IMR-90 (cell line): ENCODE results near the gene GRM4. TPM values are rescaled to one million over a fixed set of nuclear protein-coding genes. Genes with fewer than 3 reads are reported as not detected.

Source experiments
- ATAC-seq: fragments of 200-7000 bp; cut with Tn5 transposase; 2 replicates; pipeline ENCODE4 v1.9.1; 2020; ENCODE audit warnings: low read depth, mild to moderate bottlenecking, moderate library complexity
- BruUV-seq: library from RNA; stranded (reverse); fragments of 400-500 nt; replicated peaks from 2 replicates; lab custom pipeline; 2021; lab: Mats Ljungman, UMichigan
- CTCF ChIA-PET: fragments of 300-600 bp; formaldehyde crosslinking; extraction: SDS; loops from one replicate; lab custom pipeline; 2021; ENCODE audit warnings: antibody characterized with exemption; lab: Yijun Ruan, JAX
- POLR2A ChIA-PET: fragments of 300-600 bp; sonication (Branson Sonifier 250); formaldehyde crosslinking; loops from one replicate; lab custom pipeline; 2022; ENCODE audit warnings: antibody characterized with exemption; ENCODE audit not compliant: unreplicated experiment; lab: Charles Lee
- DNase-seq: peaks from one replicate; pipeline ENCODE4 v3.0.0; 2013
- H2AFZ ChIP-seq: replicated peaks from 2 replicates; pipeline ENCODE3; 2013; ENCODE audit warnings: low read length, mild to moderate bottlenecking; ENCODE audit not compliant: poor library complexity
- H2AK5ac ChIP-seq: 2 replicates; pipeline ENCODE4 v1.6.1; 2013; ENCODE audit warnings: low read depth, low read length, inconsistent platforms
- H2AK9ac ChIP-seq: replicated peaks from 2 replicates; pipeline ENCODE3; 2013; ENCODE audit warnings: mild to moderate bottlenecking, low read depth, low read length, moderate library complexity; ENCODE audit not compliant: poor library complexity
- H2BK120ac ChIP-seq: 2 replicates; pipeline ENCODE4 v1.6.1; 2013; ENCODE audit warnings: low read depth, low read length, inconsistent platforms
- H2BK15ac ChIP-seq: 3 replicates; pipeline ENCODE4 v1.6.1; 2013; ENCODE audit warnings: low read depth, low read length, inconsistent platforms
- H2BK20ac ChIP-seq: 2 replicates; pipeline ENCODE4 v1.6.1; 2013; ENCODE audit warnings: low read depth, mild to moderate bottlenecking, inconsistent platforms, low read length, moderate library complexity
- H2BK5ac ChIP-seq: 2 replicates; pipeline ENCODE4 v1.6.1; 2013; ENCODE audit warnings: mild to moderate bottlenecking, low read depth, low read length, inconsistent platforms; ENCODE audit not compliant: poor library complexity, severe bottlenecking
- H3K14ac ChIP-seq: replicated peaks from 2 replicates; pipeline ENCODE4 v1.6.1; 2013; ENCODE audit warnings: low read depth, low read length, inconsistent platforms
- H3K18ac ChIP-seq: 2 replicates; pipeline ENCODE4 v1.6.1; 2013; ENCODE audit warnings: low read depth, low read length, control low read depth
- H3K23ac ChIP-seq: 2 replicates; pipeline ENCODE4 v1.6.1; 2013; ENCODE audit warnings: low read depth, low read length, inconsistent platforms
- H3K27ac ChIP-seq: 2 replicates; pipeline ENCODE4 v1.5.1; 2013; ENCODE audit warnings: mild to moderate bottlenecking, control low read depth, low read length; ENCODE audit not compliant: insufficient read depth
- H3K27me3 ChIP-seq: 2 replicates; pipeline ENCODE4 v1.6.1; 2013; ENCODE audit warnings: low read length; ENCODE audit not compliant: control insufficient read depth, insufficient read depth
- H3K36me3 ChIP-seq: 2 replicates; pipeline ENCODE4 v1.6.1; 2013; ENCODE audit warnings: low read length, mixed read lengths; ENCODE audit not compliant: control insufficient read depth, insufficient read depth
- H3K4ac ChIP-seq: 2 replicates; pipeline ENCODE4 v1.6.1; 2013; ENCODE audit warnings: low read depth, low read length, inconsistent platforms
- H3K4me1 ChIP-seq: 2 replicates; pipeline ENCODE4 v1.6.1; 2013; ENCODE audit warnings: low read length, mixed read lengths; ENCODE audit not compliant: control insufficient read depth, insufficient read depth
- H3K4me2 ChIP-seq: 2 replicates; pipeline ENCODE4 v1.6.1; 2013; ENCODE audit warnings: low read depth, mild to moderate bottlenecking, control low read depth, low read length, moderate library complexity
- H3K4me3 ChIP-seq: 2 replicates; pipeline ENCODE4 v1.5.1; 2013; ENCODE audit warnings: low read depth, mild to moderate bottlenecking, control low read depth, low read length, moderate library complexity; ENCODE audit not compliant: insufficient read depth
- H3K56ac ChIP-seq: 2 replicates; pipeline ENCODE4 v1.6.1; 2013; ENCODE audit warnings: low read length, inconsistent platforms; ENCODE audit not compliant: insufficient read depth; ENCODE audit errors: extremely low read depth
- H3K79me1 ChIP-seq, 2 experiments: 2 replicates each; pipeline ENCODE4 v1.6.1; 2013; ENCODE audit warnings: low read length in 2 of 2, inconsistent platforms in 1 of 2, low read depth in 1 of 2
- H3K9ac ChIP-seq: 2 replicates; pipeline ENCODE4 v1.6.1; 2013; ENCODE audit warnings: low read depth, low read length, control low read depth
- H3K9me1 ChIP-seq: 2 replicates; pipeline ENCODE4 v1.6.1; 2013; ENCODE audit warnings: low read length, inconsistent platforms; ENCODE audit not compliant: insufficient read depth
- H3K9me3 ChIP-seq: 2 replicates; pipeline ENCODE4 v1.6.1; 2013; ENCODE audit warnings: low read length; ENCODE audit not compliant: control insufficient read depth, insufficient read depth
- H4K20me1 ChIP-seq: 2 replicates; pipeline ENCODE4 v1.6.1; 2013; ENCODE audit warnings: low read length, inconsistent platforms; ENCODE audit not compliant: insufficient read depth
- H4K5ac ChIP-seq: 2 replicates; pipeline ENCODE4 v1.6.1; 2013; ENCODE audit warnings: mild to moderate bottlenecking, low read depth, low read length, control low read depth
- H4K8ac ChIP-seq, 2 experiments: 2 replicates each; pipeline ENCODE4 v1.6.1; 2013; ENCODE audit warnings: low read depth in 2 of 2, low read length in 2 of 2, control low read depth in 1 of 2, inconsistent platforms in 1 of 2
- H4K91ac ChIP-seq: 2 replicates; pipeline ENCODE4 v1.6.1; 2013; ENCODE audit warnings: low read depth, low read length, inconsistent platforms; ENCODE audit not compliant: insufficient read depth
- BHLHE40 ChIP-seq: fragments of 150-350 bp; IDR thresholded peaks from 2 replicates; pipeline ENCODE4 v1.6.1; 2016; ENCODE audit warnings: mild to moderate bottlenecking, low read depth, low read length
- CEBPB ChIP-seq: IDR thresholded peaks from 2 replicates; pipeline ENCODE4 v1.6.1; 2012; ENCODE audit warnings: low read depth, low read length, improper control_type of control experiment
- CTCF ChIP-seq: conservative IDR thresholded peaks from 2 replicates; pipeline ENCODE4 v1.5.1; 2012; ENCODE audit warnings: mild to moderate bottlenecking, low read depth, low read length, improper control_type of control experiment
- ELK1 ChIP-seq: fragments of 150-350 bp; IDR thresholded peaks from 2 replicates; pipeline ENCODE4 v1.6.1; 2016; ENCODE audit warnings: low read depth, mild to moderate bottlenecking, low read length, moderate library complexity, borderline replicate concordance
- FOS ChIP-seq: fragments of 150-350 bp; IDR thresholded peaks from 2 replicates; pipeline ENCODE4 v1.6.1; 2016; ENCODE audit warnings: low read depth, low read length
- MAFK ChIP-seq: IDR thresholded peaks from 2 replicates; pipeline ENCODE4 v1.6.1; 2012; ENCODE audit warnings: low read depth, low read length, improper control_type of control experiment
- MAZ ChIP-seq: IDR thresholded peaks from 2 replicates; pipeline ENCODE4 v1.6.1; 2012; ENCODE audit warnings: low read depth, mild to moderate bottlenecking, low read length, improper control_type of control experiment, moderate library complexity, borderline replicate concordance
- MXI1 ChIP-seq: IDR thresholded peaks from 2 replicates; pipeline ENCODE4 v1.6.1; 2012; ENCODE audit warnings: low read depth, mild to moderate bottlenecking, low read length, moderate library complexity, borderline replicate concordance
- NFE2L2 ChIP-seq: fragments of 150-350 bp; IDR thresholded peaks from 2 replicates; pipeline ENCODE4 v1.6.1; 2016; ENCODE audit warnings: low read depth, mild to moderate bottlenecking, low read length
- POLR2A ChIP-seq: IDR thresholded peaks from 2 replicates; pipeline ENCODE4 v1.6.1; 2012; ENCODE audit warnings: mild to moderate bottlenecking, low read depth, low read length
- RAD21 ChIP-seq: IDR thresholded peaks from 2 replicates; pipeline ENCODE4 v1.6.1; 2012; ENCODE audit warnings: low read length, improper control_type of control experiment
- RCOR1 ChIP-seq: IDR thresholded peaks from 2 replicates; pipeline ENCODE4 v1.6.1; 2012; ENCODE audit warnings: mild to moderate bottlenecking, low read length, improper control_type of control experiment; ENCODE audit not compliant: insufficient replicate concordance
- RFX5 ChIP-seq: IDR thresholded peaks from 2 replicates; pipeline ENCODE4 v1.8.0; 2012; ENCODE audit warnings: low read depth, mild to moderate bottlenecking, low read length, moderate library complexity
- SMC3 ChIP-seq: fragments of 150-350 bp; IDR thresholded peaks from 2 replicates; pipeline ENCODE4 v1.6.1; 2016; ENCODE audit warnings: low read depth, mild to moderate bottlenecking, antibody characterized with exemption, low read length, moderate library complexity
- WGBS, 2 experiments: methylation state at CpG; one replicate each; pipeline versions ENCODE4 v1.1.5 to v1.1.7; 2013; ENCODE audit warnings: missing lambda C conversion rate in 2 of 2; ENCODE audit not compliant: insufficient read length in 1 of 2; ENCODE audit errors: extremely low coverage in 2 of 2; 5-methylcytosine and 5-hydroxymethylcytosine counted together
- dilution Hi-C: fragments of 300-500 bp; cut with HindIII; formaldehyde crosslinking; loops from one replicate; pipeline ENCODE4 v1.14.3; 2018; ENCODE audit warnings: low sequenced_read_pairs; ENCODE audit not compliant: unreplicated experiment
- in situ Hi-C: fragments of 300-500 bp; cut with MboI; formaldehyde crosslinking; loops from 3 replicates; pipeline ENCODE4 v1.14.3; 2019; ENCODE audit warnings: low sequenced_read_pairs, inconsistent platforms, mixed read lengths
- intact Hi-C: fragments of 100-400 bp; cut with micrococcal nuclease; formaldehyde crosslinking; loops from 2 replicates; pipeline ENCODE4 v1.10.0; 2022
- polyA plus RNA-seq, 3 experiments: library from polyadenylated mRNA; depleted of rRNA; stranded (reverse); fragments of >200 nt; gene quantifications; 2 replicates each; pipeline ENCODE4 v1.2.3, GENCODE V29; 2012; ENCODE audit warnings: low replicate concordance in 1 of 3
- total RNA-seq: library from RNA; depleted of rRNA; stranded (reverse); fragments of >200 nt; gene quantifications from 2 replicates; pipeline ENCODE4 v1.2.3, GENCODE V29; 2012
- TF ChIP-seq, protein P1 (sequence below): fragments of 150-350 bp; IDR thresholded peaks from 2 replicates; pipeline ENCODE4 v1.6.1; 2017; ENCODE audit warnings: mild to moderate bottlenecking, antibody characterized with exemption, low read length, low read depth

GRM4 gene
- total and polyA plus RNA-seq, 2 of the 4 experiments (the other 2 are of a cell fraction): 0.02 TPM; not detected in 1

- Histone ChIP-seq H2BK15ac (no peak overlapping the region), H4K20me1 (no peaks in the 10 kb centered on the region), H2BK120ac (no peak overlapping the region), H3K4ac (no peak overlapping the region), H4K8ac (no peak overlapping the region), H3K4me1 (no peaks in the 10 kb centered on the region), H3K9ac (no peak overlapping the region), H3K79me1 (no peaks in the 10 kb centered on the region), H3K18ac (no peak overlapping the region), H3K4me2 (no peak overlapping the region), H3K36me3 (no peaks in the 10 kb centered on the region), H3K9me3 (no peaks in the 10 kb centered on the region), H3K4me3 (no peak overlapping the region), H3K27me3 (peaks cover 30% of the 10 kb centered on the region), H2AK9ac (peak overlapping the region; percentile 42), H2BK20ac (no peak overlapping the region), H3K23ac (no peak overlapping the region), H2AK5ac (no peak overlapping the region), H2AFZ (no peak overlapping the region), H3K9me1 (no peaks in the 10 kb centered on the region), H4K91ac (no peak overlapping the region), H2BK5ac (no peak overlapping the region), H3K27ac (no peak overlapping the region), H3K14ac (no peak overlapping the region), H3K56ac (no peak overlapping the region), H4K5ac (no peak overlapping the region)
- intact Hi-C loops (no loop called here), in situ Hi-C loops (no loop called here), dilution Hi-C loops (no loop called here)
- DNase-seq: no peak
- POLR2A ChIA-PET: no interaction called here
- ATAC-seq: no peak
- no TSS peak for BruUV-seq
- WGBS, 2 experiments: 56% methylated on average over 5 of the region's 12 CpGs; no CpG with 5 or more reads in 1 of the 2 experiments
- no peak for TF ChIP-seq NFE2L2
- no peak for TF ChIP-seq CEBPB
- no peak for TF ChIP-seq MXI1
- TF ChIP-seq RCOR1: no peak
- no peak for TF ChIP-seq RFX5
- no peak for TF ChIP-seq MAZ
- TF ChIP-seq, protein P1, sequence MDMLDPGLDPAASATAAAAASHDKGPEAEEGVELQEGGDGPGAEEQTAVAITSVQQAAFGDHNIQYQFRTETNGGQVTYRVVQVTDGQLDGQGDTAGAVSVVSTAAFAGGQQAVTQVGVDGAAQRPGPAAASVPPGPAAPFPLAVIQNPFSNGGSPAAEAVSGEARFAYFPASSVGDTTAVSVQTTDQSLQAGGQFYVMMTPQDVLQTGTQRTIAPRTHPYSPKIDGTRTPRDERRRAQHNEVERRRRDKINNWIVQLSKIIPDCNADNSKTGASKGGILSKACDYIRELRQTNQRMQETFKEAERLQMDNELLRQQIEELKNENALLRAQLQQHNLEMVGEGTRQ: no peak
- no peak for TF ChIP-seq MAFK
- TF ChIP-seq FOS: no peak
- TF ChIP-seq CTCF: no peak
- no peak for TF ChIP-seq ELK1
- TF ChIP-seq RAD21: no peak
- TF ChIP-seq POLR2A: no peak
- TF ChIP-seq BHLHE40: no peak
- TF ChIP-seq SMC3: no peak
- CTCF ChIA-PET: no interaction called here
Measured at GRCh38 chr6:33994472-33995308, 151.2 kb downstream of the GRM4 start.
